ENCODE results near the gene DDX21.
"Not testable (repeated sequence)": the region's sequence is repeated elsewhere in the genome, so short reads cannot be mapped to it uniquely, and the experiment has no call there.

DNA sequence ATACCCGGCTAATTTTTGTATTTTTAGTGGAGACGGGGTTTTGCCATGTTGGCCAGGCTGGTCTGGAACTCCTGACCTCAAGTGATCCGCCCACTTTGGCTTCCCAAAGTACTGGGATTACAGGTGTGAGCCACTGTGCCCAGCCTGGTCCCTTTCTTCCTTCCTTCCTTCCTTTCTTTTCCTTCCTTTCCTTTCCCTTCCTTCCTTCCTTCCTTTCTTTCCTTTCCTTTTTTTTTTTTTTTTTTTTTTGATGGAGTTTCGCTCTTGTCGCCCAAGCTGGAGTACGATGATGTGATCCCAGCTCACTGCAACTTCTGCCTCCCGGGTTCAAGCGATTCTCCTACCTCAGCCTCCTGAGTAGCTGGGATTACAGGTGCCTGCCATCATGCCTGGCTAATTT, 26.1 kb upstream of the DDX21 start:
- TF ChIP-seq CTCF, POLR2A (IDR thresholded peaks at IDR 0.05): not testable (repeated sequence)

Measured in ovary (tissue), 3 donors.